DMS153 treated with DMSO at 0.1 percent for 48 hours (cell line): ENCODE results near the gene TMEFF2.

Experiments used
- DNase-seq: peaks from one replicate; lab custom pipeline; 2025; ENCODE audit not compliant: unreplicated experiment; lab: John Stamatoyannopoulos, UW

The TMEFF2 gene

GRCh38 chr2:191977754-191978153 lies 217.0 kb downstream of the TMEFF2 start:
- no peak for DNase-seq

- no peak for DNase-seq
Measured at GRCh38 chr2:191976436-191976835, 218.3 kb downstream of the TMEFF2 start.

- no peak for DNase-seq
Measured at GRCh38 chr2:191974676-191975075, 220.1 kb downstream of the TMEFF2 start.

- no peak for DNase-seq
Measured at GRCh38 chr2:191970867-191971266, 223.9 kb downstream of the TMEFF2 start.

GRCh38 chr2:191968120-191968519 lies 226.6 kb downstream of the TMEFF2 start:
- no peak for DNase-seq

- no peak for DNase-seq
Measured at GRCh38 chr2:191965733-191966132, 229.0 kb downstream of the TMEFF2 start.

- DNase-seq, result no peak
Measured at GRCh38 chr2:191961556-191961955, 233.2 kb downstream of the TMEFF2 start.

- DNase-seq, result peak; percentile 91
Measured at GRCh38 chr2:191959209-191959608, 235.5 kb downstream of the TMEFF2 start.

GRCh38 chr2:191957996-191958860 lies 236.5 kb downstream of the TMEFF2 start:
- no peak for DNase-seq

- DNase-seq, result no peak
Measured at GRCh38 chr2:191954451-191954850, 240.3 kb downstream of the TMEFF2 start.

- no peak for DNase-seq
Measured at GRCh38 chr2:191952515-191953270, 242.0 kb downstream of the TMEFF2 start.

- DNase-seq, result no peak
Measured at GRCh38 chr2:191951832-191952231, 242.9 kb downstream of the TMEFF2 start.

GRCh38 chr2:191951376-191951775 lies 243.4 kb downstream of the TMEFF2 start:
- no peak for DNase-seq

GRCh38 chr2:191950132-191950874 lies 244.4 kb downstream of the TMEFF2 start:
- DNase-seq, result no peak

- no peak for DNase-seq
Measured at GRCh38 chr2:191947235-191947634, 247.5 kb downstream of the TMEFF2 start.

GRCh38 chr2:191946471-191947182 lies 248.1 kb downstream of the TMEFF2 start:
- DNase-seq, result no peak

- DNase-seq, result no peak
Measured at GRCh38 chr2:191945623-191946022, 249.1 kb downstream of the TMEFF2 start.

GRCh38 chr2:191942739-191943103 lies 252.0 kb downstream of the TMEFF2 start:
- DNase-seq, result no peak

- DNase-seq, result no peak
Measured at GRCh38 chr2:191942090-191942738, 252.5 kb downstream of the TMEFF2 start.

- no peak for DNase-seq
Measured at GRCh38 chr2:191941376-191941929, 253.3 kb downstream of the TMEFF2 start.
